Stimulated activated naive CD4-positive, alpha-beta T cell treated with Interleukin-2 at 50 U/mL for 16 hours (primary cell): ENCODE results near the gene ANK2.

Experiments used
- DNase-seq: peaks from one replicate; lab custom pipeline; 2025; lab: John Stamatoyannopoulos, UW

ANK2 gene

GRCh38 chr4:113339430-113339813 is 290.0 kb downstream of the ANK2 start:
- DNase-seq, result no peak

DNA sequence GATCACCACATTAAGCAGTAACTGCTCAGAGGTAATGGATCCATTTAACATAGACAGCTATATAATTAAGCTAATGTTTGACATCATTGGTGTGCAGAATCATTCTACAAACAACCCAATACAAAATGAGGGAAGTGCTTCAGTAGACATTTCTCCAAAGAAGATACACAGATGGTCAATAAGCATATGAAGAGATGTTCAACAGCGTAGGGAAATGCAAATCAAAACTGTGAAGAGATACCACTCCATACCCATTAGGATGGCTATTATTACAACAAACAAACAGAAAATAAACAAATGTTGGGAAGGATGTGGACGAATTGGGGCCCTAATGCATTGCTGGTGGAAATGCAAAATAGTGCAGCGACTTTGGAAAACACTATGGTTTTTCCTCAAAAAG is 294.6 kb downstream of the ANK2 start:
- no peak for DNase-seq

DNA sequence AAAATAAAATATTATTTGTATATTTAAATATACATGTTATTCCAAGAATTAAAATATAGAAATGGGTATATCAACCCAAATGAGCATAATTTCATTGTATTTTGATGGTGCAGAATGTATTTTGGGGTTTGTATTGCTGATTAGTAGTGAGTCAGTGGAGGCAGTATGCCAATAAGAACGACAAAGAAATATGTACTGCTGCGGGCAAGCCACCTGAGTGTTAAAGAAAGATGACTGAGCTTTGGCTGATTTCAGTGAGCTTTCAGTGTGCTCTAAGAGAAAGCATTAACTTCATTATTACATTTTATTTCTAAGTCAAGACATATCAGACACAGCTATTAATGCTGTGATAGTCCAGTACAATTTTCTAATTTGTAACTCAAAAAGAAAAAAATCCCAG is 297.8 kb downstream of the ANK2 start:
- no peak for DNase-seq

DNA sequence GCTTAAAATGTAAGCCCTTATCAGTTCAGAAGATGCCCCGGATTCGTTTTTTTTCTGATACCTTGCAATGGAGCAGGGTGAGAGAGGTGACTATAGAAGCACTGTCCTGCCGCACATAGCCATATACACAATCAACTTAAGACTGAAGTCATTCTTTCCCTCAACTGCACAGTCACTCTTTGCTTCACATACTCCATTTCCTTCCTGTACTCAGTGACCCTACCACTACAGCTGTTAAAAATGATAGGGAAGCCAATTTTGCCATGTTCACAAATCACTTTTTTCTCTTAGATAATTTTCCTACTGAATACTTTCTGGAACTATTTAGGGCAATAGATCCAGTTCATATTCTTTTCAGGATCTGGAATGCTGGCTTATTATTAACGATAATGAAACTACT is 300.0 kb downstream of the ANK2 start:
- no peak for DNase-seq

DNA sequence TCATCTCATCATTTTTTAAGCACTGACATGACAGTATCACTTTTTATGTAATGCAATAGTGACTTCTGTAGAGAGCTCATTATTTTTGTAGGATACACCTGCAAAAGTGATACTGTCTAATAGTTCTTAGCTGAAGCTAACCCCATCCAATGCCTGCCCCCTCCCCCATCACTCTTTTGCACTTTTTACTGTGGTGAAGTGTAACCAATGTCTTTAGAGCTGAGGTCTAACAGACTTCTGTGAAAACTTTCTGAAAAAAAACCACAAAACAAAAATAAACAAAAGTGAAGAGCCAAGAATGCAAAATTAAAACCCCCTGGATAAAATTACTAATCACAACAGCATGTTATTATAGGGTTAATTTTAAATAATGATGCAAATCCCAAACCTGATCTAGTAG is 301.1 kb downstream of the ANK2 start:
- no peak for DNase-seq

DNA sequence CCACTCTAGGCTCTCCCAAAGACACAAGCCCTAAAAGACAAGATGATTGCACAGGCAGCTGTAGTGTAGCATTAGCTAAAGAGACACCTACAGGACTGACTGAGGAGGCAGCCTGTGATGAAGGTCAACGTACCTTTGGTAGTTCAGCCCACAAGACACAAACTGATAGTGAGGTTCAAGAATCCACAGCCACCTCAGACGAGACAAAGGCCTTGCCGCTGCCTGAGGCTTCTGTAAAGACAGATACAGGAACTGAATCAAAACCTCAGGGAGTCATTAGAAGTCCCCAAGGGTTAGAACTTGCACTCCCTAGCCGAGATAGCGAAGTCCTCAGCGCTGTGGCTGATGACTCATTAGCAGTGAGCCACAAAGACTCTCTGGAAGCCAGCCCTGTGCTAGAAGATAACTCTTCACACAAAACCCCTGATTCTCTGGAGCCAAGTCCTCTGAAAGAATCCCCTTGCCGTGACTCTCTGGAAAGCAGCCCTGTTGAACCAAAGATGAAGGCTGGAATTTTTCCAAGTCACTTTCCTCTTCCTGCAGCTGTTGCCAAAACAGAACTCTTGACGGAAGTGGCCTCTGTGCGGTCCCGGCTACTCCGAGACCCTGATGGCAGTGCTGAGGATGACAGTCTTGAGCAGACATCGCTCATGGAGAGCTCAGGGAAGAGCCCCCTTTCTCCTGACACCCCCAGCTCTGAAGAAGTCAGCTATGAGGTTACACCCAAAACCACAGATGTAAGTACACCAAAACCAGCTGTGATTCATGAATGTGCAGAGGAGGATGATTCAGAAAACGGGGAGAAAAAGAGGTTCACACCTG is 306.3 kb downstream of the ANK2 start:
- peak; percentile 74 for DNase-seq

- no peak for DNase-seq
These were observed 307.0 kb downstream of the ANK2 start for GRCh38 chr4:113356453-113356852.

- DNase-seq, result no peak
These were observed 309.3 kb downstream of the ANK2 start for GRCh38 chr4:113358784-113359183.

DNA sequence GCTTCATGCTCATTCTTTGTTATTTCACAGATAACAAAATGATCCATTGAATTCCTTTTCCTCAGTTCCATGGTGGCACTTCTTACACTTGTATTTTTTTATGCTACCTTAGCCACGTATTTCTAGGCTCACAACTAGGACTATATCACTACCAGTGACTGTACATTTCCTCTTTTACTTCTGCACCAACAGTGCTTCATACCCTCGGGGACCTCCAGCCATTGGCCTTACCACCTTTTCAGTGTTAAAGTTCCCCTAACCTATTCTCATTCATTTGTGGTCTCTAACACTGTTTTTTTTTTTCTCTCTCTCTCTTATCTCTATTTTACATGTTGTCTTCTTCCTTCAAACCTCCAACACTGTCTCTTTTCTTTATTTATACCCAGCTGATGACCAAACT is 315.9 kb downstream of the ANK2 start:
- DNase-seq, result no peak

- no peak for DNase-seq
These were observed 318.6 kb downstream of the ANK2 start for GRCh38 chr4:113368056-113368455.

- no peak for DNase-seq
These were observed 321.7 kb downstream of the ANK2 start for GRCh38 chr4:113371111-113371510.

DNA sequence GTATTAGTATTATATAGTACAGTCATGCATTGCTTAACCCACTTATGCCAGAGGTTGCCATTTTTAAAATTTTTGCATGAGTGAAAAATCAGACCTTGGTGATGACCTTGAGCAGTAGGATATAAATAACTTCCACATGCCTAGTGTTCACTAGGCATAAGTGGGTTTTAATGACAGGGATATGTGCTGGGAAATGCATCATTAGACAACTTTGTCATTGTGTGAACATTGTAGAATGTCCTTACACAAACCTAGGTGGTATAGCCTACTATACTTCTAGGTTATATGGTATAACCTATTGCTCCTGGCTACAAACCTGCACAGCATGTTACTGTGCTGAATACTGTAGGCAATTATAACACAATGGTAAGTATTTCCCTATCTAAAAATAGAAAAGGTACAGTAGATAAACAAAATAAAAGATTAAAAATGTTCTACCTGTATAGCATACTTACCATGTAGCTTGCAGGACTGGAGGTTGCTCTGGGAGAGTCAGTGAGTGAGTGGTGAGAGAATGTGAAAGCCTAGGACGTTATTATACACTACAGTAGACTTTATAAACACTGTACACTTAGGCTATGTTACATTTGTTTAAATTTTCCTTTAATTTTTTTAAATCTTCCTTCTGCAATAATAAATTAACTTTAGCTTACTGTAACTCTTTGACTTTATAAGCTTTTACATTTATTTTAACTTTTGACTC is 326.7 kb downstream of the ANK2 start:
- no peak for DNase-seq

DNA sequence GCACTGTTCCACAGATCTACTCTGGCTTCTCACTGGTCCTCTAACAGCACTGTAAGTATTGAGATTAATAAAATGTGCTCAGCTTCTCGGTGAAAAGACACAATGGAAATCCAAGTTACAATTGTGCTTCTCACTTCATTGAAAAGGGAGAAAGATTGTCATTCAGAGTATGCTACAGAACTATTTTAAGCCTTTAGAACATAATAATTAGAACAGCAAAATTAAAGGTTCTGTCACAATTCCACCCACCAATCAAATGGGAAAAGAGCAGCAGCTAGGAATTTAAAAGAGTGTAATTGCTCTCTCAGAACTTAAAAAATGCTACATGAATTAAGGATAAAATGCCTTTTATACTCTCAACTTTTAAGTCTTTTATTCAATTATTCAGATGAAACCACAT is 329.4 kb downstream of the ANK2 start:
- DNase-seq, result no peak

- no peak for DNase-seq
These were observed 333.3 kb downstream of the ANK2 start for GRCh38 chr4:113382704-113383103.

DNA sequence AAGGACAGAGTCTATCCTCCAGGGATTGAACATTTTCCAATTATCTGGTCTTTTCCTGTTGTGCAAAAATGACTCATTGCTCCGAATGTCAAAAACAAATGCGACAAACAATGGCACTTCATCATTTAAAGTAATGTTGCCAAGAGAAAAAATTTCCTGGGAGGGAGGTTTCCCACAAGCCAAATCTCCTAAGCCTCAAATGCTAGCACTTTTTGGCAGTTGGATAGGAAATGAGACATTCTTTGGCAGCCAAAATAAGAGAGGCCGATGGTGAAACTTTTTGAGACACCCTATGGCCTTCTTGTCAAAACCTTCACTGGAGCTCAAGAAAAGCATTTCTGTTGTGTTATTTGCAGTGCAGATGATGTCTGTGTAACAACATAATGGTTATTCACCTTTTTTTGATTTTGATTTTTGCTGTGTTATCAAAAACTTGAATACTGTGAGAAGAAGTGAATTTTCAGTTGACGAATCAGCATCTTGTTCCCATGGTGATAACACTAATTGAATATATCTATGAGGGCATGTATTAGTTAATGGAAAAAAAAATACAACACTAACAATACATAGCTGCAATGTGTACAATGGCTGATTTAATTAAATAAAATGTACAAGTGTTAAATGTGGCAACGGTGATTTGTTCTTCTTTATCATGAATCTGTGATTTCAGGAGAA is 333.8 kb downstream of the ANK2 start:
- DNase-seq, result no peak

- DNase-seq, result no peak
These were observed 335.1 kb downstream of the ANK2 start for GRCh38 chr4:113384600-113384999.

DNA sequence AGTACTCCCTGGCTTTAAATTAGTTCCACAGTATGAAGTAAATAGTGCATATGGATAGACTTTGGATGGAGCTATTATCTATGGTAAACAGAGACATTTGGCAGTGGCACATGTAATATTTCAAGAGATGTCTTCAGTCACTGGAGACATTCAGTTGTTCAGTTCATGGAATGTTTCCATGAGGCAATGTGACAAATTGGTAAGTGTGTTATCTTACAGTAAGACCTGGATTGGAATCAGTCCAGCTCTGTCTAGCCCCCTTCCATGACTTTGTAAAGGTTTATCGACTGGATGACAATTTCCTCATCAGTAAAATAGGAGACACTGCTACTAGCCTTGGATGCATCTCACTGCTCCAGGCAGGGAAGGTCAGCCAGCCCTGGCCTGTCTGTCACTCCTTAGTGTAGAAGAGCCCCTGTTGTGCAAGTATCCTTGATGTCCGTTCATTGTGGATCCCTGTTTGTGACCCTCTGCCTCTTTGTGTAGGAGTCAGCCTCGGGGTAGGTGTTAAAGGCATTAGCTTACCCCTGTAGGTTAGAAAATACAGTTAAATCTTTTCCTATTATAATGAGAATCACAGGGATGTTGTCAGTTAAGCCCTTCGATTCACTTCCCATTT is 335.9 kb downstream of the ANK2 start:
- DNase-seq, result no peak

GRCh38 chr4:113389160-113389559 is 339.7 kb downstream of the ANK2 start:
- DNase-seq, result no peak

DNA sequence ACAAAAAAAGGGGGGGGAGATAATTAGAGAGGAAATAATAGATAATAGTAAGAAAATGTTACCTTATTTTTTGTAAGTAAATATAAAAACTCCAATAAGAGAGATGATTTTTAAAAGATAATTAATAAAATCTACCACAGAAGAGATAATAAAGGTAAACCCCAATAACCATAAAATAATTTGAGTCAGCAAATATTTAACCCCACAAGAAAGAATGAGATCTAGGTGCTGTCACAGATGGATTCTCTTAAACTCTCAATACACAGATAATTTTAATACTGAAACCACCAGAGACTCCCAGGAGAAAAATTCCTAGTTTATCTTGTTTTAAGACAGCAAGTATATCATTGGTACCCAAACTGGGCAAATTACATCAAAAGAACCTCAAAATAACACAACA is 341.4 kb downstream of the ANK2 start:
- DNase-seq, result no peak

DNA sequence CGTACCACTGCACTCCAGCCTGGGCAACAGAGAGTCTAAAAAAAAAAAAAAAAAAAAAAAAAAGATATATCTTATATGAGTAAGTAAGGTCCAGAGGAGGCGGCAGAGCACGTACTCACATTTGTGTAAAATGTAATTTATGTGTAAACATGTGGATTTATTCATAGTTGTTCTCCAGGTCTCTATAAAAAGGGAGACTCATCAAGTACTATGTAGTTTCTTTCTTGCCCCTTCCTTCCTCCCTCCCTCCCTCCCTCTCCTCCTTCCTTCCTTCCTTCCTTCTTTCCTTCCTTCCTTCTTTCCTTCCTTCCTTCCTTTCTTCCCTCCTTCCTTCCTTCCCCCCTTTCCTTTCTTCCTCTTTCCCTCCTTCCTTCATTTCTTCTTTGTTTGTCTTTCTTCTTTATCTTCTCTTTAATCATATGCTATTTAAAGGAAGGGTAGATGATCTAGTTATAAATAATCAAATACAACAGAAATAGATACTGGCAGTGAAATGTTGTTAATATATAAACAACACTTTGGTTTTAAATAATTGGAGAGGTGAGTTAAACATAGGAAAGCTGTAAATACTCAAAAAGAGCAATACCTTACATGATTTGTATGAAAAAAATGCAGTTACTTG is 344.8 kb downstream of the ANK2 start:
- no peak for DNase-seq

GRCh38 chr4:113394730-113395530 is 345.5 kb downstream of the ANK2 start:
- DNase-seq, result peak; percentile 15
